WTC11 (cell line): ENCODE results near the gene FAF1.

ENCODE experiments used
- CBFB ChIP-seq: sonication (generic); formaldehyde crosslinking; IDR thresholded peaks from 2 replicates; pipeline ENCODE4 v1.8.1; 2022; ENCODE audit warnings: mild to moderate bottlenecking, low read depth, missing genetic modification reagents
- CREM ChIP-seq: sonication (generic); formaldehyde crosslinking; IDR thresholded peaks from 2 replicates; pipeline ENCODE4 v1.8.1; 2022; ENCODE audit warnings: mild to moderate bottlenecking, missing genetic modification reagents, moderate library complexity
- CTCF ChIP-seq: fragments of 200-600 bp; IDR thresholded peaks from 2 replicates; pipeline ENCODE4 v1.8.0; 2022; ENCODE audit warnings: antibody characterized with exemption
- NFE2L1 ChIP-seq: sonication (generic); formaldehyde crosslinking; IDR thresholded peaks from 2 replicates; pipeline ENCODE4 v1.8.1; 2023; ENCODE audit warnings: missing genetic modification reagents
- STAT6 ChIP-seq: sonication (generic); formaldehyde crosslinking; conservative IDR thresholded peaks from 2 replicates; pipeline ENCODE4 v1.8.1; 2023; ENCODE audit warnings: mild to moderate bottlenecking, low read depth, missing genetic modification reagents, moderate library complexity
- TEAD4 ChIP-seq: sonication (generic); formaldehyde crosslinking; IDR thresholded peaks from 2 replicates; pipeline ENCODE4 v1.8.0; 2022; ENCODE audit warnings: mild to moderate bottlenecking, missing genetic modification reagents
- ZBTB21 ChIP-seq: sonication (generic); formaldehyde crosslinking; IDR thresholded peaks from 2 replicates; pipeline ENCODE4 v1.8.1; 2023; ENCODE audit warnings: mild to moderate bottlenecking, missing genetic modification reagents, borderline replicate concordance
- ZNF121 ChIP-seq: sonication (generic); formaldehyde crosslinking; IDR thresholded peaks from 2 replicates; pipeline ENCODE4 v1.8.0; 2023; ENCODE audit warnings: missing genetic modification reagents
- ZNF232 ChIP-seq: sonication (generic); formaldehyde crosslinking; IDR thresholded peaks from 2 replicates; pipeline ENCODE4 v1.8.0; 2022; ENCODE audit warnings: mild to moderate bottlenecking, missing genetic modification reagents
- ZNF317 ChIP-seq: sonication (generic); formaldehyde crosslinking; IDR thresholded peaks from 2 replicates; pipeline ENCODE4 v1.8.1; 2023; ENCODE audit warnings: low read depth, mild to moderate bottlenecking, moderate library complexity, missing genetic modification reagents, borderline replicate concordance
- TF ChIP-seq, protein P1 (sequence below): sonication (generic); formaldehyde crosslinking; IDR thresholded peaks from 2 replicates; pipeline ENCODE4 v1.8.1; 2023; ENCODE audit warnings: mild to moderate bottlenecking, missing genetic modification reagents
- TF ChIP-seq, protein P2 (sequence below): sonication (generic); formaldehyde crosslinking; IDR thresholded peaks from 2 replicates; pipeline ENCODE4 v1.8.1; 2023; ENCODE audit warnings: mild to moderate bottlenecking, missing genetic modification reagents, moderate library complexity
- TF ChIP-seq, protein P3 (sequence below): sonication (generic); formaldehyde crosslinking; IDR thresholded peaks from 2 replicates; pipeline ENCODE4 v1.8.0; 2023; ENCODE audit warnings: missing genetic modification reagents
- TF ChIP-seq, protein P4 (sequence below): sonication (generic); formaldehyde crosslinking; IDR thresholded peaks from 2 replicates; pipeline ENCODE4 v1.8.0; 2022; ENCODE audit warnings: missing genetic modification reagents

DNA sequence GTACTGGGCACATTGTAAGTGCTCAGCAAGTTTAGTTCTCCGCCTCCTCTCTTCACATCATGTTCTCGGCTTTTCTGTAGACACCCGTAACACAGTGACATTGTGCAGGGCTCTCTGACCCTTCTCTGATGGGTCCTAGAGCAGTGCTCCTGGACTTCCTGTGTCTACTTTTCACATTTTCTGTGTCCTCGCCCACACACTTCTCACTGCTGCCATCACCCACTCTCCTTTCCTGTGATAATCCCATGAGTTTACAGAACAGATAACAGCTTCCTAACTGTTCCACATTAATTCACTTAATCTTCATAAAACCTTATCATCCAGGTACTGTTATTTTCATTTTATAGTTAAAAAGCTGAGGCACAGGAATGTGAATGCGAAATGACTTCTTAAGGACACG lies 523.6 kb downstream of the FAF1 start:
- TF ChIP-seq, protein P1, sequence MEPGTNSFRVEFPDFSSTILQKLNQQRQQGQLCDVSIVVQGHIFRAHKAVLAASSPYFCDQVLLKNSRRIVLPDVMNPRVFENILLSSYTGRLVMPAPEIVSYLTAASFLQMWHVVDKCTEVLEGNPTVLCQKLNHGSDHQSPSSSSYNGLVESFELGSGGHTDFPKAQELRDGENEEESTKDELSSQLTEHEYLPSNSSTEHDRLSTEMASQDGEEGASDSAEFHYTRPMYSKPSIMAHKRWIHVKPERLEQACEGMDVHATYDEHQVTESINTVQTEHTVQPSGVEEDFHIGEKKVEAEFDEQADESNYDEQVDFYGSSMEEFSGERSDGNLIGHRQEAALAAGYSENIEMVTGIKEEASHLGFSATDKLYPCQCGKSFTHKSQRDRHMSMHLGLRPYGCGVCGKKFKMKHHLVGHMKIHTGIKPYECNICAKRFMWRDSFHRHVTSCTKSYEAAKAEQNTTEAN (CRISPR knock-in tag): no peak
- TF ChIP-seq CREM (CRISPR knock-in tag) (no peak), CTCF (no peak), ZNF232 (CRISPR knock-in tag) (no peak), TEAD4 (CRISPR knock-in tag) (no peak), NFE2L1 (no peak), STAT6 (CRISPR knock-in tag) (no peak), ZNF317 (no peak), ZBTB21 (CRISPR knock-in tag) (no peak), CBFB (CRISPR knock-in tag) (no peak), ZNF121 (no peak)
- TF ChIP-seq, protein P2, sequence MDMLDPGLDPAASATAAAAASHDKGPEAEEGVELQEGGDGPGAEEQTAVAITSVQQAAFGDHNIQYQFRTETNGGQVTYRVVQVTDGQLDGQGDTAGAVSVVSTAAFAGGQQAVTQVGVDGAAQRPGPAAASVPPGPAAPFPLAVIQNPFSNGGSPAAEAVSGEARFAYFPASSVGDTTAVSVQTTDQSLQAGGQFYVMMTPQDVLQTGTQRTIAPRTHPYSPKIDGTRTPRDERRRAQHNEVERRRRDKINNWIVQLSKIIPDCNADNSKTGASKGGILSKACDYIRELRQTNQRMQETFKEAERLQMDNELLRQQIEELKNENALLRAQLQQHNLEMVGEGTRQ (CRISPR knock-in tag): no peak
- TF ChIP-seq, protein P3, sequence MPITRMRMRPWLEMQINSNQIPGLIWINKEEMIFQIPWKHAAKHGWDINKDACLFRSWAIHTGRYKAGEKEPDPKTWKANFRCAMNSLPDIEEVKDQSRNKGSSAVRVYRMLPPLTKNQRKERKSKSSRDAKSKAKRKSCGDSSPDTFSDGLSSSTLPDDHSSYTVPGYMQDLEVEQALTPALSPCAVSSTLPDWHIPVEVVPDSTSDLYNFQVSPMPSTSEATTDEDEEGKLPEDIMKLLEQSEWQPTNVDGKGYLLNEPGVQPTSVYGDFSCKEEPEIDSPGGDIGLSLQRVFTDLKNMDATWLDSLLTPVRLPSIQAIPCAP: no peak
- TF ChIP-seq, protein P4, sequence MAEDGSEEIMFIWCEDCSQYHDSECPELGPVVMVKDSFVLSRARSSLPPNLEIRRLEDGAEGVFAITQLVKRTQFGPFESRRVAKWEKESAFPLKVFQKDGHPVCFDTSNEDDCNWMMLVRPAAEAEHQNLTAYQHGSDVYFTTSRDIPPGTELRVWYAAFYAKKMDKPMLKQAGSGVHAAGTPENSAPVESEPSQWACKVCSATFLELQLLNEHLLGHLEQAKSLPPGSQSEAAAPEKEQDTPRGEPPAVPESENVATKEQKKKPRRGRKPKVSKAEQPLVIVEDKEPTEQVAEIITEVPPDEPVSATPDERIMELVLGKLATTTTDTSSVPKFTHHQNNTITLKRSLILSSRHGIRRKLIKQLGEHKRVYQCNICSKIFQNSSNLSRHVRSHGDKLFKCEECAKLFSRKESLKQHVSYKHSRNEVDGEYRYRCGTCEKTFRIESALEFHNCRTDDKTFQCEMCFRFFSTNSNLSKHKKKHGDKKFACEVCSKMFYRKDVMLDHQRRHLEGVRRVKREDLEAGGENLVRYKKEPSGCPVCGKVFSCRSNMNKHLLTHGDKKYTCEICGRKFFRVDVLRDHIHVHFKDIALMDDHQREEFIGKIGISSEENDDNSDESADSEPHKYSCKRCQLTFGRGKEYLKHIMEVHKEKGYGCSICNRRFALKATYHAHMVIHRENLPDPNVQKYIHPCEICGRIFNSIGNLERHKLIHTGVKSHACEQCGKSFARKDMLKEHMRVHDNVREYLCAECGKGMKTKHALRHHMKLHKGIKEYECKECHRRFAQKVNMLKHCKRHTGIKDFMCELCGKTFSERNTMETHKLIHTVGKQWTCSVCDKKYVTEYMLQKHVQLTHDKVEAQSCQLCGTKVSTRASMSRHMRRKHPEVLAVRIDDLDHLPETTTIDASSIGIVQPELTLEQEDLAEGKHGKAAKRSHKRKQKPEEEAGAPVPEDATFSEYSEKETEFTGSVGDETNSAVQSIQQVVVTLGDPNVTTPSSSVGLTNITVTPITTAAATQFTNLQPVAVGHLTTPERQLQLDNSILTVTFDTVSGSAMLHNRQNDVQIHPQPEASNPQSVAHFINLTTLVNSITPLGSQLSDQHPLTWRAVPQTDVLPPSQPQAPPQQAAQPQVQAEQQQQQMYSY: no peak
